NCI-H1436 treated with DMSO at 0.1 percent for 48 hours (cell line): ENCODE results near the gene STAM2.
"Not testable (repeated sequence)": the region's sequence is repeated elsewhere in the genome, so short reads cannot be mapped to it uniquely, and the experiment has no call there.

Source experiments
- DNase-seq: peaks from one replicate; lab custom pipeline; 2025; lab: John Stamatoyannopoulos, UW

STAM2 gene

DNA sequence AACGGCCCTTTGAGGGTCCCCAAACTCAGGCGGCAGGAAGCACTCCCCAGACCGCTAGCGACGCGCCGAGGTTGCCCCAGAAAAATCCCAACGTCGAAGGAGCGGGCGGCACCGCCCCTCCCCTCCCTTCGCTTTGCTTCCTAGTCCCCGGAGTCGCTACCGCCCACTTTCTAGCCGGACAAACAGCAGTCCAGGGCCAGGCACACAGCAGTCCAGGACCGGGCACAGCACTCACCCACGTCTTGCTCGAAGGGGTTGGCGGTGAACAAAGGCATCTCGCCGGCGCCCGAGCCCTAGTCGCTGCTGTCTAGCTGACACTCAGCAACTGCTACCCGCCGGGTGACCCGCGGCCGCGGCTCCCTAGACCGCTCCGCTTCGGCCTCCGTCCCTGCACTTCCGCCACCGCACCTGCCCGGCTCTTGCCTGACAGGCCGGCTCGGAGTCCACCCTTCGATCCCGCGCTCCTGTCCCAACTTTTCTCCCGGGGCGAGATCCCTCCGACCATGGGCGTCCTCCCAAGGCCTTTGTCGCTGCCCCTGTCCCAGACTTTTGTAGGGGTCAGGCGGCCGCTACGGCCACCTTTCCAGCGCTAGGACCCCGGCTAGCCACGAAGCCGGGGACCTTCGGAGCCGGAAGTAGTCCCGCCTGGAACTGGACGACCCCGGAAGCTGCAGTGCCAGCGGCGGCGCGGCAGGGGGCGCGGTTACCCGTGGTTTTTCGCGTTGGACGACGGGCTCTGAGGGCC lies at the start of gene STAM2:
STAM2 (minus strand) TSS at position 396 of the 745 bp plus-strand sequence; CDS start at position 275, 121 bp downstream.
- DNase-seq, result peak; percentile 67

DNA sequence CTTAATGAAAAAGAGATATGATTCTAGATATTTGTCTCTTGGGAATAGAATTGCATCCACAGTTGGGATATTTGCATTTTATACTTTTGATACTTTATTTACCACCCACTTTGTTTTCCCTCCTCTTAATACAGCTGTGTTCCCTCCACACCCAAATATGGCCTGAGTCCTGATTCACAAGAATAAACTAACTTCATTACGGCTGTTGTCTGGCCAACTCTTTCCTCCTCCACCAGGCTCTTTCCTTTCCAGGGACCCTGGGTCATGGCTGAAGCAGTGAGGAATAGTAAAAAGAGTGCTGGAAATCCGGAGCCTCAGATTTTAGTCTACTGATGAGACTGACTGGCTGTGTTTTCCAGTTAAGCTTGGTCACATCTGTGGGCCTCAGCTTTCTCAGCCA lies 48.4 kb upstream of the STAM2 start:
- DNase-seq, result no peak

- no peak for DNase-seq
Observed at GRCh38 chr2:152222975-152223637, 47.5 kb upstream of the STAM2 start.

- DNase-seq, result no peak
Observed at GRCh38 chr2:152221839-152222238, 46.3 kb upstream of the STAM2 start.

DNA sequence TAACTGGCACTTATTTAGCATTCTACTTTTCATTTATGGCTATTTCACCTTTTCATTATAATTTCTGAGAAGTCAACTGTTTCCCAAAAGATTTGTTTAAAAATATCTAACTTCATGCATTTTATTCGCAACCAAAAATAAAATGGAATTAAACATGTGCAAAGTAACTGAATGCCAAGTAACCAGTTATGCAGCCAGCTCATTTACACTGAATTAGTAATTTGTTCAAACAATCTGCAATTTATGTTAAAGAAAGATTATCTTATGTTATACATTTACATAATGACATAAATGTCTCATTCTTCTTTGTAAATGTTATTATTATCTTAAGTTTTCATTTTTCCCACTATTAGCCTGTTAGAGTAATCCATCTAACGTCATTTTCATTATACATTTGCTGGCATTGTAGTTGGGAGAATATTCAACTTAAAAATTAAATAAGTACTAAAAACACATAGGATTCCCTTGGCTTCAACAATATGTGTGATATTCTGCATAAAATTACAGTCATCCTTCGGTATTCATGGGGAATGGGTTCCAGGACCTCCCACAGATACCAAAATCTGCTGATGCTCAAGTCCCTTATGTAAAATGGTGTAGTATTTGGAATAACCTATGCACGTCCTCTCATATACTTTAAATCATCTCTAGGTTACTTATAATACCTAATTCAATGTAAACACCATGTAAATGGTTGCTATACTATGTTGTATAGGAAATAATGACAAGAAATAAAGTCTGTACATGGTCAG lies 43.7 kb upstream of the STAM2 start:
- DNase-seq, result no peak

DNA sequence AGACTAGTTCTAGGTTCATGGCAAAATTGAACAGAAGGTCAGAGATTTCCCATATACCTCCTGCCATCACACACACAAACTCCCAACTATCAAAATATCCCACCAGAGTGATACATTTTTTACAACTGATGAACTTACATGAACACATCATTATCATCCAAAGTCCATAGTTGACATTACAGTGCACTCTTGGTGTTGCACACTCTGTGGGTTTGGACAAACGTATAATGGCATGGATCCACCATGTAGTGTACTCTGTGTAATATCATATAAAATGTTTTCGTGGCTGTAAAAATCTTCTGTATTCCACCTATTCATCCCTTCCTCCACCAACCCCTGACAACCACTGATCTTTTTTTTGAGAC lies 25.9 kb upstream of the STAM2 start:
- no peak for DNase-seq

DNA sequence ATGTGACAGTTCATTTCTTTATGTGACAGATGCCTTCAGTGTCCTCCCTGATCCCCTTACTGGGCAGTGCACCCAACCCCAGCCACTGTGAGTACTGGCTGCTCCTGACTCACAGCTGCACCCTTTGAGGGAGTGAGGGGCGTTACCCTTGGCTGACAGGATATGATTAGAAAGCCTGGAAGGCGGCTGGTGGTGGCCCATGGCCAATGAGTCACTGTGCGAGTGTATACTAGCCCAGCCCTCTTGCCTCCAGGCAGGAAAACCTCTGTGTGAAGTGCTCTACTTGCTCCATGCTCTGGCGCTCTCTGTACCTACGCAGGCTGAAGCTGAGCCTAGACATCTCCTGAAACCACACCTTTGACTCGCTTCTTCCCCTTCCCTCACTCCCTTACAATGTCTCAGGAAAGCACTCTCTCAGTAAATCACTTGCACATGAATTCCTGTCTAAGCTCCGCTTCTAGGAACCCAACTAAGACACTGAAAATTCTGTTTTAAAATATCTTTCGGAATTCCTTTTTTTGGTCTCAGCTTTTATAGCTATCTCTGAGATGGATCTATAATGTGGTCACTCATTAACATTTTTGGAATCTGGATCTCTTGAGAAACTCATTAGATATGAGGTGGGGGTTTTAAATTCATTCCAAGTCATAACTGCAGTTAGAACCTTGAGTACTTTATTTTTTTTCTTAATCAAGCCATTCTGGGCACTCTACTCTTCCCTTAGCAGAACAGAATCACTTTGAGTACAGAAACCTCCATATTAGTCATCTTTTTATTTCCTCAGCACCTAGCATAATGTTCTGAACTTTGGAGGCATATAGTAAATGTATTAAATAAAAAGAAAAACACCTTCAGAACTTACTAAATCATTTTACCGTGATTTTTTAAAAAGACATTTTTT lies 25.3 kb upstream of the STAM2 start:
- DNase-seq, result no peak

DNA sequence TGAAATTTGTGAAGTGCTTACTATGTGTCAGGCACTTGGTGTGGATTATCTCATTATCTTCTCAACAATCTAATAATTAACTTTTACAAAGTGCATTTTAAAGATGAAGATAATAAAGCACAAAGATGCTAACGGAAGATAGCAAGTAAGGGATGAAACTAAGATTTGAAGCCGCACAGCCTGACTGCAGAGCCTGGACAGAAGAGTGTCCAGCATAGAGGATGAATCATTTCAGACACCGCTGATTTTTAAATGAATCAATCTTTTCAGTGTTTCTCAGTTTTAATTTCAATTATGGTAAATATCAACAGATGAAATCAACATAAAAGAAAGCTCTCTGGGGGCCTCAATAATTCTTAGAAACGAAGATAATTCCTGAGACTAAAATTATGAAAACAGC lies 24.5 kb upstream of the STAM2 start:
- no peak for DNase-seq

- DNase-seq, result no peak
Observed at GRCh38 chr2:152198499-152198898, 22.9 kb upstream of the STAM2 start.

DNA sequence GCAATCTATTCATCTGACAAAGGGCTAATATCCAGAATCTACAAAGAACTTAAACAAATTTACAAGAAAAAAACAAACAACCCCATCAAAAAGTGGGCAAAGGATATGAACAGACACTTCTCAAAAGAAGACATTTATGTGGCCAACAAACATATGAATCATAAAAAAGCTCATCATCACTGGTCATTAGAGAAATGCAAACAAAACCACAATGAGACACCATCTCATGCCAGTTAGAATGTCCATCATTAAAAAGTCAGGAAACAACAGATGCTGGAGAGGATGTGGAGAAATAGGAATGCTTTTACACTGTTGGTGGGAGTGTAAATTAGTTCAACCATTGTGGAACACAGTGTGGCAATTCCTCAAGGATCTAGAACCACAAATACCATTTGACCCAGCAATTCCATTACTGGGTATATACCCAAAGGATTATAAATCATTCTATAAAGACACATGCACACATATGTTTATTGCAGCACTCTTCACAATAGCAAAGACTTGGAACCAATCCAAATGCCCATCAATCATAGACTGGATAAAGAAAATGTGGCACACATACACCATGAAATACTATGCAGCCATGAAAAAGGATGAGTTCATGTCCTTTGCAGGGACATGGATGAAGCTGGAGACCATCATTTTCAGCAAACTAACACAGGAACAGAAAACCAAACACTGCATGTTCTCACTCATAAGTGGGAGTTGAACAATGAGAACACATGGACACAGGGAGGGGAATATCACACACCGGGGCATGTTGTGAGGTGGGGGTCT lies 22.1 kb upstream of the STAM2 start:
- not testable (repeated sequence) for DNase-seq

DNA sequence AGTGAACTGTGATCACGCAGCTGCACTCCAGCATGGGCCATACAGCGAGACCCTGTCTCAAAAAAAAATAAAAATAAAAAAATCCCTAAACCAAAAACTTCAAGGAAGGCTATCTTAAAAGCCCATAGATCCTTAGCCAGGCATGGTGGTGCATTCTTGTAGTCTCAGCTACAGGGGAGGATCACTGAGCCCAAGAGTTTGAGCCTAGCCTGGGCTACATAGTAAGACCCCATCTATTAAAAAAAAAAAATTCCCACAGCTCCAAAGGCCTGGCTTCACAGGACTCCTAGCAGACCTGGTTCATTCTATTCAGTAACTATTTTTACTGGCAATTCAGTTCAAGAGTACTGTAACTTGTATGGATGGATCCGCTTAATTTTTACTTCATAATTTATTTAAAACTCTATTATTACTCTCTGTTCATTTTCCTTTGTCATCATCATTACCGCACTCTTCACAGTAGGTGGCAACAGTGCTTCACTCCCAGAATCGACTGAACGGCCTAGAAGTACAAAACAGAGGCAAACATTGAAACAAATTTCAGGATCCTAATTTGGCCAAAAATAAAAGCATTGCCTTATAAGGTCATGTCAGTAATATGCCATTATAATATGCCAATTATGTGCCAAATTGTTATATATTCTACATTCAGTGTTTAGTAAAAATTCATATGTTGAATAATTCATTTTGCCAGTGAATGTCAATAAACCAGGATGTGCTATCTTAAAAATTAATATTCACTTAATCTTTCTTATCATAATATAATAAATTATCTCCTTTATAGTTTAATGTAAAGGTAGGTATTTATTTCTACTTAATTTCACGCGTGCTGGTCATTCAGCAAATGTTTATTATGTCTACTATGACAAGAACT lies 14.3 kb upstream of the STAM2 start:
- DNase-seq, result peak; percentile 13

DNA sequence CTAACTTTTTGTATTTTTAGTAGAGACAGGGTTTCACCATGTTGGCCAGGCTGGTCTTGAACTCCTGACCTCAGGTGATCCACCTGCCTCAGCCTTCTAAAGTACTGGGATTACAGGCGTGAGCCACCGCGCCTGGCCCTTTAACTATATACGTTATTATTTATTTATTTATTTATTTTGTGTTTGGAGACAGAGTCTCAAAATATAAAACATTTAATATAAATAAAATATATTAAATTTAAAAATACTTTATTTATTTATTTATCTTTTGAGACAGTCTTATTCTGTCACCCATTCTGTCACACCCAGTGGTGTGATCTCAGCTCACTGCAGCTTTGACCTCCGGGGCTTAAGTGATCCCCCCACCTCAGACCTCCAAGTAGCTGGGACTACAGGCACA lies 11.2 kb upstream of the STAM2 start:
- not testable (repeated sequence) for DNase-seq

- DNase-seq, result no peak
Observed at GRCh38 chr2:152186262-152186661, 10.7 kb upstream of the STAM2 start.

- no peak for DNase-seq
Observed at GRCh38 chr2:152183401-152184073, 8.0 kb upstream of the STAM2 start.

- not testable (repeated sequence) for DNase-seq
Observed at GRCh38 chr2:152177667-152178066, 2.1 kb upstream of the STAM2 start.

DNA sequence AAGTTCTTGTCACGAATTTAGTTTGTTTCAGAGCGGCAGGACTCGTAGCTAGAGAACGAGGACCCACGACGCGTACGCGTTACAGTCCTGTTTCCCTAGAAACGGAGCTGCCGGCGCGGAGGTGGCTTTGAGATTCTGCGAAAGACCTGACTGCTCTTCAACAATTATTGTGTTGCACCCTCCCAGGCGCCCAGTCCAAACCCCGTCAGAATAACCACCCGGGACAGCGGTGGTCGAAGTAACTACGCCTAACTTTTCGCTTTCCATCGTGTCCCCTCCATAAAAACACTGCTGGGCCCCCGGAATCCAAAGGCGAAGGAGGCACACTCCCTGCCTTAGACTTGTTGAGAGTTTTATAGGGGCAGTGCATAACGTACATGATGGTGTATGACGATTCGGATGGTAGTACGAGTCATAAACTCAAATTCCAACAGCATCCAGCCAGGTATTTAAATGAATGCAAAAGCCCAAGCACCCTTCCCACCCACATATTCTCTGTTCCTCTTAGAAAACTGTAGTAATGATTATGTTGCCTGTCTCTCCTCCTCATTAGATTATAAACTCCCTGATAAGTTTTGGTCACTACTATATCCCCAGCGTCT lies 651 bp upstream of the STAM2 start:
- no peak for DNase-seq

- no peak for DNase-seq
Observed at GRCh38 chr2:152175012-152175367, 573 bp downstream of the STAM2 start.

GRCh38 chr2:152174574-152174973 lies 989 bp downstream of the STAM2 start:
- DNase-seq, result no peak

- DNase-seq, result no peak
Observed at GRCh38 chr2:152173831-152174230, 1.7 kb downstream of the STAM2 start.
